H1 (cell line): ENCODE measurements around the gene HEBP1. TPM values are rescaled to one million over a fixed set of nuclear protein-coding genes. Genes with fewer than 3 reads are reported as not detected.

Experiments used
- CTCF ChIA-PET: fragments of 300-600 bp; sonication (Branson Sonifier 250); formaldehyde crosslinking; loops from one replicate; lab custom pipeline; 2021; ENCODE audit not compliant: partially characterized antibody; lab: Charles Lee
- POLR2A ChIA-PET: fragments of 300-600 bp; sonication (Branson Sonifier 250); formaldehyde crosslinking; loops from one replicate; lab custom pipeline; 2021; ENCODE audit warnings: inconsistent platforms; ENCODE audit not compliant: partially characterized antibody; lab: Charles Lee
- DNase-seq, 2 experiments: peaks; one replicate each; pipeline versions ENCODE4 v3.0.0 to v3.0.0-alpha.2; 2010 to 2022; ENCODE audit warnings: low spot score in 2 of 2, low read depth in 1 of 2, mixed read lengths in 1 of 2
- FAIRE-seq: peaks from 2 replicates; lab custom pipeline; 2011; peaks lifted over from hg19 to GRCh38; lab: Jason Lieb, UNC
- H2AFZ ChIP-seq: 2 replicates; pipeline ENCODE4 v1.8.1; 2012; ENCODE audit warnings: low read length, inconsistent platforms
- H2AK5ac ChIP-seq: 2 replicates; pipeline ENCODE4 v1.6.1; 2013; ENCODE audit warnings: low read depth, low read length
- H2BK120ac ChIP-seq: replicated peaks from 2 replicates; pipeline ENCODE3; 2013; ENCODE audit warnings: low read depth, low read length, inconsistent platforms
- H2BK12ac ChIP-seq: 2 replicates; pipeline ENCODE4 v1.6.1; 2013; ENCODE audit warnings: low read depth, low read length
- H2BK15ac ChIP-seq: 2 replicates; pipeline ENCODE4 v1.6.1; 2013; ENCODE audit warnings: low read length
- H2BK20ac ChIP-seq: 2 replicates; pipeline ENCODE4 v1.6.1; 2013; ENCODE audit warnings: low read length
- H2BK5ac ChIP-seq: 2 replicates; pipeline ENCODE4 v1.6.1; 2013; ENCODE audit warnings: low read depth, low read length
- H3K14ac ChIP-seq: 2 replicates; pipeline ENCODE4 v1.6.1; 2013; ENCODE audit warnings: inconsistent platforms; ENCODE audit not compliant: insufficient read length
- H3K18ac ChIP-seq: 2 replicates; pipeline ENCODE4 v1.6.1; 2013; ENCODE audit warnings: low read length; ENCODE audit errors: extremely low read depth
- H3K23ac ChIP-seq: 2 replicates; pipeline ENCODE4 v1.6.1; 2013; ENCODE audit warnings: inconsistent platforms; ENCODE audit not compliant: insufficient read length
- H3K23me2 ChIP-seq: 2 replicates; pipeline ENCODE4 v1.6.1; 2013; ENCODE audit warnings: low read depth, low read length
- H3K27ac ChIP-seq: 2 replicates; pipeline ENCODE4 v1.6.1; 2011; ENCODE audit warnings: low read depth, low read length, inconsistent platforms
- H3K27me3 ChIP-seq, 4 experiments: replicated peaks in 1 of 4; 1 replicate in 1 of 4; 2 replicates in 3 of 4; pipeline versions ENCODE4 v1.6.1 to v1.8.1; 2011 to 2013; ENCODE audit warnings: low read length in 3 of 4, mild to moderate bottlenecking in 3 of 4, inconsistent platforms in 2 of 4, mixed read lengths in 2 of 4, moderate library complexity in 1 of 4; ENCODE audit not compliant: control insufficient read depth in 3 of 4, insufficient read depth in 3 of 4; ENCODE audit errors: extremely low read depth in 1 of 4
- H3K36me3 ChIP-seq, 4 experiments: 2 replicates each; pipeline versions ENCODE4 v1.6.1 to v1.8.1; 2011 to 2013; ENCODE audit warnings: mild to moderate bottlenecking in 4 of 4, low read length in 3 of 4, moderate library complexity in 2 of 4, control low read depth in 1 of 4, inconsistent platforms in 1 of 4; ENCODE audit not compliant: insufficient read depth in 4 of 4, control insufficient read depth in 2 of 4
- H3K4ac ChIP-seq: replicated peaks from 2 replicates; pipeline ENCODE3; 2013; ENCODE audit warnings: low read length, low read depth, mixed read lengths, inconsistent platforms; ENCODE audit not compliant: insufficient read length
- H3K4me1 ChIP-seq, 4 experiments: replicated peaks in 1 of 4; 1 replicate in 1 of 4; 2 replicates in 3 of 4; pipeline versions ENCODE4 v1.6.1 to v1.8.1; 2011 to 2013; ENCODE audit warnings: low read length in 3 of 4, inconsistent platforms in 2 of 4, mixed read lengths in 1 of 4; ENCODE audit not compliant: insufficient read depth in 4 of 4, control insufficient read depth in 3 of 4
- H3K4me2 ChIP-seq, 2 experiments: 2 replicates each; pipeline versions ENCODE4 v1.6.1 to v1.8.1; 2011 to 2013; ENCODE audit warnings: low read depth in 2 of 2, low read length in 2 of 2, control low read depth in 1 of 2, inconsistent platforms in 1 of 2, mild to moderate bottlenecking in 1 of 2; ENCODE audit not compliant: insufficient read depth in 1 of 2
- H3K4me3 ChIP-seq, 4 experiments: fragments of 200-600, 300-600 bp in 1 of 4; sonication (generic), shearing (Covaris generic), sonication (Bioruptor Twin) in 1 of 4; 2 replicates each; pipeline versions ENCODE4 v1.5.1 to v1.8.1; 2011 to 2016; ENCODE audit warnings: low read length in 4 of 4, low read depth in 3 of 4, control low read depth in 2 of 4, inconsistent platforms in 2 of 4, mild to moderate bottlenecking in 2 of 4, mixed read lengths in 1 of 4, moderate library complexity in 1 of 4; ENCODE audit not compliant: insufficient read depth in 2 of 4; ENCODE audit errors: extremely low read depth in 1 of 4
- H3K56ac ChIP-seq: replicated peaks from 2 replicates; pipeline ENCODE3; 2013; ENCODE audit warnings: low read depth, mild to moderate bottlenecking, mixed read lengths, low read length, inconsistent platforms; ENCODE audit not compliant: insufficient read length
- H3K79me1 ChIP-seq: 2 replicates; pipeline ENCODE4 v1.6.1; 2013; ENCODE audit warnings: low read depth, low read length, control low read depth
- H3K79me2 ChIP-seq, 2 experiments: 2 replicates each; pipeline versions ENCODE4 v1.6.1 to v1.8.1; 2012 to 2013; ENCODE audit warnings: low read length in 2 of 2, mild to moderate bottlenecking in 2 of 2, inconsistent platforms in 1 of 2; ENCODE audit not compliant: insufficient read depth in 2 of 2, control insufficient read depth in 1 of 2
- H3K9ac ChIP-seq, 4 experiments: replicated peaks in 1 of 4; 1 replicate in 1 of 4; 2 replicates in 3 of 4; pipeline versions ENCODE4 v1.6.1 to v1.8.1; 2011 to 2013; ENCODE audit warnings: low read depth in 3 of 4, low read length in 3 of 4, control low read depth in 2 of 4, mild to moderate bottlenecking in 2 of 4, moderate library complexity in 2 of 4, inconsistent platforms in 1 of 4; ENCODE audit errors: extremely low read depth in 1 of 4
- H3K9me3 ChIP-seq, 2 experiments: 2 replicates each; pipeline versions ENCODE4 v1.6.1 to v1.8.1; 2012 to 2013; ENCODE audit warnings: mild to moderate bottlenecking in 2 of 2, moderate library complexity in 2 of 2, control low read depth in 1 of 2, inconsistent platforms in 1 of 2, low read depth in 1 of 2, low read length in 1 of 2, mixed read lengths in 1 of 2; ENCODE audit not compliant: insufficient read depth in 2 of 2
- H4K20me1 ChIP-seq, 2 experiments: replicated peaks in 1 of 2; 2 replicates each; pipeline versions ENCODE3 to v1.8.1; 2011 to 2013; ENCODE audit warnings: inconsistent platforms in 2 of 2, low read length in 2 of 2, mild to moderate bottlenecking in 1 of 2; ENCODE audit not compliant: insufficient read depth in 2 of 2, control insufficient read depth in 1 of 2
- H4K5ac ChIP-seq: 2 replicates; pipeline ENCODE4 v1.6.1; 2013; ENCODE audit warnings: low read length, low read depth, mixed read lengths, inconsistent platforms; ENCODE audit not compliant: insufficient read length
- H4K8ac ChIP-seq: 2 replicates; pipeline ENCODE4 v1.8.0; 2013; ENCODE audit warnings: mild to moderate bottlenecking, moderate library complexity, low read length, inconsistent platforms; ENCODE audit not compliant: insufficient read depth; ENCODE audit errors: extremely low read depth
- H4K91ac ChIP-seq: replicated peaks from 2 replicates; pipeline ENCODE3; 2013; ENCODE audit warnings: low read length, mixed read lengths, inconsistent platforms; ENCODE audit not compliant: insufficient read length
- ATF2 ChIP-seq: IDR thresholded peaks from 2 replicates; pipeline ENCODE4 v1.6.1; 2012; ENCODE audit warnings: low read length, inconsistent platforms
- CHD2 ChIP-seq: IDR thresholded peaks from 2 replicates; pipeline ENCODE4 v1.6.1; 2012; ENCODE audit warnings: low read length, improper control_type of control experiment
- TCF12 ChIP-seq: IDR thresholded peaks from 2 replicates; pipeline ENCODE4 v1.6.1; 2011; ENCODE audit warnings: low read depth, mild to moderate bottlenecking, low read length
- YY1 ChIP-seq: IDR thresholded peaks from 2 replicates; pipeline ENCODE4 v1.6.1; 2011; ENCODE audit warnings: low read depth, mild to moderate bottlenecking, low read length
- WGBS, 2 experiments: shearing (Covaris generic) in 1 of 2; methylation state at CpG; one replicate each; pipeline versions ENCODE4 v1.1.6 to v1.1.7; 2013 to 2015; ENCODE audit warnings: low lambda C conversion rate in 2 of 2, mixed read lengths in 2 of 2, inconsistent platforms in 1 of 2, low coverage in 1 of 2, missing lambda C conversion rate in 1 of 2; ENCODE audit not compliant: insufficient replicate concordance in 2 of 2, insufficient coverage in 1 of 2, insufficient read length in 1 of 2; ENCODE audit errors: extremely low coverage in 1 of 2, missing lambda C conversion rate in 1 of 2; 5-methylcytosine and 5-hydroxymethylcytosine counted together
- polyA plus RNA-seq, 7 experiments: library from polyadenylated mRNA; depleted of rRNA in 3 of 7; stranded (reverse) in 5 of 7; unstranded in 2 of 7; fragments of >200 nt in 5 of 7; fragments of 200-250 nt in 2 of 7; gene quantifications; 1 replicate in 5 of 7; 2 replicates in 1 of 7; 4 replicates in 1 of 7; pipeline versions ENCODE4 v1.2.1 to v1.2.3, GENCODE V29; 2011 to 2013; ENCODE audit warnings: missing spikeins in 2 of 7, mixed read lengths in 2 of 7
- total RNA-seq: library from RNA; stranded (reverse); fragmentation: NEBNext Ultra II Directional; extraction: Animal tissue kit (Norgen Biotek cat#: 25700); gene quantifications from 2 replicates; pipeline ENCODE4 v1.2.1, GENCODE V29; 2021

The HEBP1 gene
- total and polyA plus RNA-seq, 2 of the 8 experiments (the other 6 are each of a cell fraction or from before 2014, with no cell fraction given), result 30.8 to 56.1 TPM

DNA sequence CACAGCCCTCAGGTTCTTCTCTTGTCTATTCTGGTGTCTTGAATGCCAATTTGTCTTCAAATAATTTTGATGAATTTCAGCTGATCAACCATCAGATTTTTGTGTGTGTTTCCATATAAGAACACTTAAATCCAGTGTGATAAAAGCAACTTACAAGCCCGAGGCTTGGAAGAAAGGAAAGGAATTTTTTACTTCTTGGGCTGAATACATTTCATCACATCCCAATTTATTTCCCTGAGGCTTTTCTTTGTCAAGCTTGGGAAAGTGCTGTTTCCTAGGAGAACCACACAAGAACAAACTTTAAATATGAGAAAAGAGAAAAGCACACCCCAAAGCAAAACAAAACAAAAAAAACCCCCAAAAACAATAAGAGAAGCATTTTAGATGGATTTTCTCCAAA lies 74.7 kb downstream of the HEBP1 start:
- CTCF ChIA-PET, result interaction anchor here (0.9 to 2.1 kb wide), 4 partner anchors 49 to 287 kb away, joined by 3 to 7 read pairs (median 4); no protein-coding TSS in a partner anchor
- H3K23me2 ChIP-seq, result no peaks in the 10 kb centered on the region
- TF ChIP-seq CHD2, result no peak
- TF ChIP-seq TCF12, result no peak
- no peak for TF ChIP-seq ATF2
- no peak for TF ChIP-seq YY1
- TF ChIP-seq, all 59 proteins: peak for 0

More for the DNA sequence above, 74.7 kb downstream of the HEBP1 start:
- Histone ChIP-seq H3K27ac (no peak overlapping the region), H4K91ac (no peak overlapping the region), H2BK120ac (no peak overlapping the region), H3K18ac (no peak overlapping the region), H2BK15ac (no peak overlapping the region), H3K4me3 (no peak overlapping the region), H3K4me2 (no peak overlapping the region), H3K79me2 (no peaks in the 10 kb centered on the region), H3K36me3 (no peaks in the 10 kb centered on the region), H2BK5ac (no peak overlapping the region), H2AFZ (no peak overlapping the region), H3K14ac (no peak overlapping the region), H2BK20ac (no peak overlapping the region), H3K9me3 (peaks cover 0 to 3% of the 10 kb centered on the region in 2 experiments; a peak in 1 of 4 replicates), H4K8ac (no peak overlapping the region), H3K9ac (no peak overlapping the region; a peak in 1 of 7 replicates), H4K20me1 (no peaks in the 10 kb centered on the region), H2BK12ac (no peak overlapping the region), H3K4me1 (peaks cover 0 to 4% (median 1%) of the 10 kb centered on the region in 4 experiments; a peak in 3 of 7 replicates), H3K56ac (no peak overlapping the region), H3K79me1 (no peaks in the 10 kb centered on the region), H4K5ac (no peak overlapping the region), H3K27me3 (no peaks in the 10 kb centered on the region), H3K4ac (no peak overlapping the region), H3K23ac (no peak overlapping the region), H2AK5ac (no peak overlapping the region)
- POLR2A ChIA-PET, result no interaction called here
- DNase-seq (no peak), FAIRE-seq (no peak)
- 92% methylated on average over 1 of the region's 1 CpG; no CpG with 5 or more reads in 1 of the 2 experiments for whole genome bisulfite sequencing, 2 experiments
